Activated naive CD8-positive, alpha-beta T cell treated with anti-CD3 and anti-CD28 coated beads, Interleukin-2, amount 50 U/mL, for 24 hours (primary cell): ENCODE data around the gene CCDC68.

Source experiments
- ATAC-seq: fragments of 150-1000 bp; cut with Tn5 transposase; one replicate; pipeline ENCODE4 v1.10.0; 2021
- DNase-seq: peaks from one replicate; pipeline ENCODE4 v3.0.0; 2021
- H3K27ac Mint-ChIP-seq: one replicate; pipeline ENCODE4 v1.8.0; 2021; ENCODE audit warnings: mild to moderate bottlenecking, mixed read lengths
- H3K27me3 Mint-ChIP-seq: one replicate; pipeline ENCODE4 v1.8.0; 2021; ENCODE audit warnings: mixed read lengths
- H3K36me3 Mint-ChIP-seq: one replicate; pipeline ENCODE4 v1.8.0; 2021; ENCODE audit warnings: low read depth, mixed read lengths
- H3K4me1 Mint-ChIP-seq: one replicate; pipeline ENCODE4 v1.8.0; 2021; ENCODE audit warnings: mixed read lengths
- H3K4me3 Mint-ChIP-seq: one replicate; pipeline ENCODE4 v1.8.0; 2021; ENCODE audit warnings: mild to moderate bottlenecking, moderate library complexity, mixed read lengths
- H3K9me3 Mint-ChIP-seq: one replicate; pipeline ENCODE4 v1.8.0; 2021; ENCODE audit warnings: mixed read lengths

The CCDC68 gene

DNA sequence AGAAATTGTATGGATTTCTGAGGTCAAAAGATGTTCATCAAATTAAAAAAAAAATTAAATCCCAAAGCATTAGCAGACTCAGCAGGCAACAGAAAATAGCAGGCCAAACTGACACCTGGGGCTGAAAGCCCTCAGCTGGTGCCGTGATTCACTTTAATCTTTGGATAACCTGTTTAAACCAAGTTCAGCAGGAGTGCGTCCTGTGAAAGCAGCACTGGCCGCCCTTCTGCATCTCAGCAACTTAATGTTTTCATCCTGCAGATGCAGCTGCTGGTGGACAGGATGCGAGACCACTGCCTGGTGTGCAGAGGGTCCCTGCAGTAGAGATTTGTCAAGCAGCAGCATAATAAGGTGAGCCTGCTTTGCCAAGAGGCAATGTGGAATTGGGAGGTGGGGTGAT is 41.2 kb downstream of the CCDC68 start:
- Mint-ChIP-seq H3K4me3 (no peak overlapping the region), H3K36me3 (no peaks in the 10 kb centered on the region), H3K27me3 (peaks cover 2% of the 10 kb centered on the region), H3K27ac (no peak overlapping the region), H3K4me1 (no peaks in the 10 kb centered on the region), H3K9me3 (no peaks in the 10 kb centered on the region)
- ATAC-seq (no peak), DNase-seq (no peak)

DNA sequence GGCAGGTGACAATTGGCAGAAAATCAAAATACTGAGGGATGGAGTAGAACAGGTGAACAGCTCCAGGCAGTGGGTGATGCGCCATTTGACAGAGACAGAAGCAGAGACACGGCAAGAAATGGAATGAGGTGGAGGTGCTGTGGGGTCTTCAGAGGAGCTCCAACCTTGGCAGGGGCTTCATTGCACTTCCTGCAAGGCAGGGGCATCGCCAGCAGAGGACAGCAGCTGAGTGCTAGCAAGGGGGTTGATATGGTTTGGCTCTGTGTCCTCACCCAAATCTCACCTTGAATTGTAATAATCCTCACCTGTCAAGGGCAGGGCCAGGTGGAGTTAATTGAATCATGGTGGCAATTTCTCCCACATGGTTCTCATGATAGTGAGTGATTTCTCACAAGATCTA is 42.8 kb downstream of the CCDC68 start:
- DNase-seq (no peak), ATAC-seq (peak; percentile 15)
- H3K27ac Mint-ChIP-seq = no peak overlapping the region
- no peaks in the 10 kb centered on the region for H3K4me1 Mint-ChIP-seq
- no peak overlapping the region for H3K4me3 Mint-ChIP-seq
- H3K27me3 Mint-ChIP-seq = peaks cover 2% of the 10 kb centered on the region
- no peaks in the 10 kb centered on the region for H3K36me3 Mint-ChIP-seq
- H3K9me3 Mint-ChIP-seq = no peaks in the 10 kb centered on the region

DNA sequence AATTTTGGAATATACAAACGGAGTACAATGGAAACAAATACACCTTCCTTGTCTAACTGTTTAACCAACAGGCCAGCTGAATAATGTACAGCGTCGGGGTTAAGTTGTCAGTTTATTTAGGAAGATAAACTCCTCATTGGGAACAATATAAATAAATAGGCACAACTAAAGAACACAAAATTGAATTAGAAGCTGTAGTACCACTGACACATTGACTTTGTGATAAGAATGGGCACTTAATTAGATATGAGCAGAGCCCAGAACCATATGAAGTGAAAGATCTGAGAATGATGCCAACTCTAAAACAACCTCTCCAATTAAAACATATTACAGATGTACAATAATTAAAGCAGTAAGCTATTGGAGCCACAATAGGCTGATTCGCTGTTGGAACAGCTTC is 44.4 kb downstream of the CCDC68 start:
- Mint-ChIP-seq H3K27me3 (no peaks in the 10 kb centered on the region), H3K4me1 (no peaks in the 10 kb centered on the region), H3K4me3 (no peak overlapping the region), H3K9me3 (no peaks in the 10 kb centered on the region), H3K27ac (no peak overlapping the region), H3K36me3 (no peaks in the 10 kb centered on the region)
- ATAC-seq (no peak), DNase-seq (no peak)

DNA sequence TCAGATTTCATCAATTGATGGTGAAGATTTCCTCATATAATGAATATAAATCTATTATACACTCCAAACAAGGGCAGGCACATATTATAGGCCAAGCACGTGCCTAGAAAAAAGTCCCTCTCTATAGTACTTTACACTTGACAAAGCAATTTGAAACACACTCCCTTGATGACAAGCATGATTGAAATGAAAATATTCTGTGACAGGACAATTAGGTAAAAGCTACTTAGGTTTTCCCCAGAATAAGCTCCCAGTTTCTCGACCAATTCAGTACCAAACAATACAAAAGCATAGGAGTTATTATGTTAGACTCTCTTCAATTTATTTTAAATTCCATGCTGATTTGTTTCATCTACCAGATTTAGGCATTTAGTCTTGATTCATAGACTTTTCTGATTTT is 47.7 kb downstream of the CCDC68 start:
- H3K4me1 Mint-ChIP-seq = no peaks in the 10 kb centered on the region
- H3K9me3 Mint-ChIP-seq = no peaks in the 10 kb centered on the region
- no peak for ATAC-seq
- no peaks in the 10 kb centered on the region for H3K36me3 Mint-ChIP-seq
- no peak overlapping the region for H3K4me3 Mint-ChIP-seq
- H3K27ac Mint-ChIP-seq = no peak overlapping the region
- DNase-seq = no peak
- H3K27me3 Mint-ChIP-seq = no peaks in the 10 kb centered on the region

DNA sequence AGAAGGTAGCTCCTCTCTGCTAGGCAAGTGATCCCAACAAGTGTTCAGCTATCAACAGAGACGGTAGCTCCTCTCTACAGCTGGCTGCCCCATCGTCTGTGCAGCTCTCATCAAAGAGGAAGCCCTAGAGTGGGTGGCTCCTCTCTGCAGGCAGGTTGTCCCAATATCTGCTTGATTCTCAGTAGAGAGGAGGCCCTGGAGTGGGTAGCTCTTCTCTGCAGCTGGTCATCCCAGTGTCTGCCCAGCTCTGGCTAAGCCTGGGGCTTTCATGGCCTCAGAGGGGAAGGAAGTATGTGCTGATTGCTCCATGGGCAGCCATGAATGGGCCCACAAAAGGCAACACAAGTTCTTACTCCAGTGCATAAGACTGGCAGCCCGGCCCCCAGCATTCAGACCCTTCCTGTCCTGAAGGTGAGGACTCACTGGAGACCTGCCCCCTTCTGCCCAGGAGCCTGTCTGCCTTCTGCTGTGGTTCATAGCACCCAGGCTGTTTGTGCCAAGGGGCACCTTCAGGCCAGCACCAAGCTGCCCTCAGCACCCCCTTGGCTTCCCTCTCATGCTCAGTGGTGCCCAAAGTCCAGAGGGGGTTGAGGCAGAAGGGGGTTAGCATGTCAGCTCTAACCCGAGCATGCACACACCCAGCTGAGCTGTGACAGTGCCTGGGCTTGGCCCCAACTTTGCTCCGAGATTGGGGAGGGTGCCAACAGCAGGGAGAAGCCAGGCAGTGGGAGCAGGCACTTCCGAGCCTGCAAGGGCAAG is 48.9 kb downstream of the CCDC68 start:
- DNase-seq (no peak), ATAC-seq (no peak)
- Mint-ChIP-seq H3K36me3 (no peaks in the 10 kb centered on the region), H3K4me3 (no peak overlapping the region), H3K9me3 (no peaks in the 10 kb centered on the region), H3K27me3 (no peaks in the 10 kb centered on the region), H3K4me1 (no peaks in the 10 kb centered on the region), H3K27ac (no peak overlapping the region)

DNA sequence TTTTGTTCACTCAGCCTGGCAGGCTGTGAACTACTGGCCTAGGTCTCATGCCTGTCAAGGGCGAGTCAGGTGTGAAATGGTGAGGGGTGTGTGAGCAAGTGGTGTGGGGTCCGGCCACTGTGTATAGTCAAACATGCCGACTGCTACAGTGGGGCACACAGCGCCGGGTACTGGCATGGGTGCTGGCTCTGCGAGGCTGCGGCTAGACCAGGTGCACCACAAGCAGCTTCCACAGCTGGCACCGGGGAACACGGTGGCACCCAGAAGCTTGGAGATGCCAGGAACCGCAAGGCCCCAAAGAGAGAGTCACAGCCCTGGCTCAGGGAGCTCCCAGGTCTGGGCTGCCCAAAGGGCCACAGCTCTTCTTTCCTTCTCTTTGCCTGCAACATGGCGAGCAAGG is 49.7 kb downstream of the CCDC68 start:
- H3K36me3 Mint-ChIP-seq = no peaks in the 10 kb centered on the region

DNA sequence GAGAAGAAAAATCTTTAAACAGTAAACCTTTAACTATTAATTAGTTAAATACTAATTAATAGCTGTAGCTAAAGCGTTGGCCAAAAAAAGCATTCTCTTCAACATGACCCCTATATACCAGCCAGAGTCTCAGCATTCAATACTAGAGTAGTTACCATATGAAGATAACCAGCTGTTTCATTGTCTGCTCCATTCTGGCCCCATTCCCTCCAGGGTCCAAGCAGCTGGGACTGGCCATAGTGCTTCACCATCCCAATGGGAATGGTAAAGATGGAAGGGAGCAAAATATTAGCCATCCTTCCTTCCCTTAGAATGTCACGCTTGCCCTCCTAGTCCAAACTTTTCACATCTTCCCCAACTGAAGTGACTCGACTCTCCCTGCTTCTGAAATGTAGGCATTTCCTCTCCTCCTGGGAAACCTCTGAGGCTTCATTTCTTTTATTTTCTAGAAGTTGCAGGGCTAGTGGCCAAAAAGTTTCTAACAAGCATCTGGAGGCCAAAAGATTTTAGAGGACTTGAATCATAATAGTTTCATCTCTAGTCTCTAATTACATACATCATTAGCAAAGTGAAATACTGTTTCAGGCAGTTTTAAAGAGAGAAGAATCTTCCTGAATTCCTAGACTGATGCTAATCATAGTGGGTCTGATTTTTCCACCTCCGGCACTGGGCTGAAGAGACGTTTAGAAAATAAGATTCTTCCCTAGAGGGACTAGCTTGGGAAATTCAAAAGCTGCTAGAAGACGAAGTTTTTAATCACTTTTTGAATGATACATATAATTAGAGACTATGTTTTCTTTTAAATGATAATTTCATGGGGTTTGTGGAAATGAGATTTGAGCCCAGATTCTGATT is 52.7 kb downstream of the CCDC68 start:
- no peak for ATAC-seq
- H3K27me3 Mint-ChIP-seq = no peaks in the 10 kb centered on the region
- no peaks in the 10 kb centered on the region for H3K4me1 Mint-ChIP-seq
- H3K4me3 Mint-ChIP-seq = no peak overlapping the region
- no peaks in the 10 kb centered on the region for H3K9me3 Mint-ChIP-seq
- no peak for DNase-seq
- no peak overlapping the region for H3K27ac Mint-ChIP-seq
- H3K36me3 Mint-ChIP-seq = no peaks in the 10 kb centered on the region

More for the DNA sequence above, 49.7 kb downstream of the CCDC68 start:
- Mint-ChIP-seq H3K4me3 (no peak overlapping the region), H3K27me3 (no peaks in the 10 kb centered on the region), H3K9me3 (no peaks in the 10 kb centered on the region), H3K27ac (no peak overlapping the region), H3K4me1 (no peaks in the 10 kb centered on the region)
- ATAC-seq = no peak
- no peak for DNase-seq

DNA sequence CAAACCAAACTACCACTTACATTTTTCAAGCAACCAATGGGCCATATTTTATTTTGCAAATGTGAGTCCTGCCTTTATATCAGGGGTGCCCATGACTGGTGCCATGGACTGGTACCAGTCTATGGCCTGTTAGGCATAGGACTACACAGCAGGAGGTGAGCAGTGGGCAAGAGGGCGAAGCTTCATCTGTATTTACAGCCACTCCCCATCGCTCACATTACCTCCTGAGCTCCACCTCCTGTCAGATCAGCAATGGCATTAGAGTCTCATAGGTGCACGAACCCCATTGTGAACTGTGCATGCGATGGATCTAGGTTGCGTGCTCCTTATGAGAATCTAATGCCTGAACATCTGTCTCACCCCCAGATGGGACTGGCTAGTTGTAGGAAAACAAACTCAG is 53.6 kb downstream of the CCDC68 start:
- H3K4me1 Mint-ChIP-seq = no peaks in the 10 kb centered on the region
- H3K27me3 Mint-ChIP-seq = no peaks in the 10 kb centered on the region
- DNase-seq (no peak), ATAC-seq (no peak)
- H3K36me3 Mint-ChIP-seq = no peaks in the 10 kb centered on the region
- H3K4me3 Mint-ChIP-seq = no peak overlapping the region
- H3K9me3 Mint-ChIP-seq = no peaks in the 10 kb centered on the region
- H3K27ac Mint-ChIP-seq = no peak overlapping the region

DNA sequence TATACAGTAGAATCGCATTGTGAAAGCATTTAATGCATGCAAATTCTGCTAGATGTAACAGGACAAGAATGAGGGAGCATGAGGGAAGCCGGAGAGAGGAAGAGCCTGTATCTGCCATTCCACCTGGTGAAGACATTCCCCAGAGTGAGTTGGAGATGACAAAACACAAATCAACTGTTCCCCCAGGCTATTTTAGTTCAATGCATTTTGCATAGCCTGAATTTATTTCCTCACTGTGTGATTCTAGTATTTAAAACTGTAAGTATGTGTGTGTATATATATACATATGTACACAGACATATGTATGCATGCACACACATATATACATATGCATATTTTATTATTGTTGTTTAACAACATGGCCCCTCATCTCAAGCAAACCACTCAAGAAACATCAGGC is 54.7 kb downstream of the CCDC68 start:
- Mint-ChIP-seq H3K4me3 (no peak overlapping the region), H3K27ac (no peak overlapping the region), H3K4me1 (no peaks in the 10 kb centered on the region), H3K36me3 (no peaks in the 10 kb centered on the region), H3K9me3 (no peaks in the 10 kb centered on the region), H3K27me3 (no peaks in the 10 kb centered on the region)
- ATAC-seq (no peak), DNase-seq (no peak)

DNA sequence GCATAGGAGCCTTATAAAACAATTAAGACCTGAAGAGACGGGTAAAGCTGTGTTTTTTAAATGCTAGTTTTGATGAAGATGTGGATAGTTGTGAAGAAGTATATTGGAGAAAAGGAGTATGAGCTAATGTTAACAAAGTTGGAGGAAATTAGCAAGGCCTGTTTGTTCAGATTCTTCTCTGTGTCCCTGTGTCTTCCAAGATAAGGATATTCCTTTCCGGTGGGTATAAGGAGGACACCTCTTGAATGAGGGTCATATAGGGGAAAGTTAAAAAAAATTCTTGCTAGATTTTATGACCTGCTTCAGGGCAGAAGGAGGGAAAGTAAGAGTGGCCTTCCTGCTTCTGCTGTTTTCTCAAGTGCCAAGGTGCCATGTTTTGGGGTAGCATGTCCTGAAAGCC is 59.0 kb downstream of the CCDC68 start:
- no peaks in the 10 kb centered on the region for H3K9me3 Mint-ChIP-seq

DNA sequence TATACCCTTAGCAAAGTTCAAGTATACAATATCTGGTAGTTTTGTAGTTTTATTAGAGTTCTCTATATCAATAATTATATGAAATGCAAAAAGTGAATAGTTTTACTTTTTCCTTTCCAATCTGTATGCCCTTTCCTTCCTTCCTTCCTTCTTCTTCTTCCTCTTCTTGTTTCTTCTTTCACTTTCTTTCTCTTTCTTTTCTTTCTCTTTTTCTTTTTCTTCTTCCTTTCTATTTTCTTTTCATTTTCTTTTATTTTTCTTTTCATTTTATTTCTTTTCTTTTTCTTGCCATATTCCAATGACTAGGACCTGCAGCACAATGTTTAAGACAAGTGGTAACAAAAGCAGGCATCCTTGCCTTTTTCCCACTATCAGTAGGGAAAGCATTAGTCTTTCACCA is 59.8 kb downstream of the CCDC68 start:
- ATAC-seq (no peak), DNase-seq (no peak)
- Mint-ChIP-seq H3K27ac (no peak overlapping the region), H3K4me1 (no peaks in the 10 kb centered on the region), H3K27me3 (no peaks in the 10 kb centered on the region), H3K9me3 (no peaks in the 10 kb centered on the region), H3K36me3 (no peaks in the 10 kb centered on the region), H3K4me3 (no peak overlapping the region)

More for the DNA sequence above, 59.0 kb downstream of the CCDC68 start:
- no peak for DNase-seq
- Mint-ChIP-seq H3K27me3 (no peaks in the 10 kb centered on the region), H3K4me1 (no peaks in the 10 kb centered on the region), H3K4me3 (no peak overlapping the region), H3K36me3 (no peaks in the 10 kb centered on the region), H3K27ac (no peak overlapping the region)
- ATAC-seq = no peak

DNA sequence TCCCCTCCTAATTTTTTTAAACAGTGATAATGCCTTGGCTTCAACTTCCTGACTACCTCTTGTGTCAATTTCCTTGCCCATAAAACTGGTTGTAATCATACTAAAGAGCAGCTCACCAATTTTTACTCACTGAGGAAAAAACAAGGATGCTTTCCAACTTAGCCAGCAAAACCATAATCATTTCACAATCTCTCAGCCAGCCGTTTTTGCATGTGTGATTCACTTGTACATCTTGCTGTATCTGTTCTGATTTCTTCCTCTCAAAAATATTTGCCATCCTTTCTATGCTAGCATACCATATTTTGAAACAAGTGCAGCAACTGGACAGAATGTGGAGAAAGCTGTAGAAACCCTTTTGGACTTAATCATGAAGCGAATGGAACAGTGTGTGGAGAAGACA is 70.3 kb downstream of the CCDC68 start:
- ATAC-seq (no peak), DNase-seq (no peak)
- Mint-ChIP-seq H3K9me3 (no peaks in the 10 kb centered on the region), H3K36me3 (no peaks in the 10 kb centered on the region), H3K27ac (no peak overlapping the region), H3K27me3 (no peaks in the 10 kb centered on the region), H3K4me1 (no peaks in the 10 kb centered on the region), H3K4me3 (no peak overlapping the region)

DNA sequence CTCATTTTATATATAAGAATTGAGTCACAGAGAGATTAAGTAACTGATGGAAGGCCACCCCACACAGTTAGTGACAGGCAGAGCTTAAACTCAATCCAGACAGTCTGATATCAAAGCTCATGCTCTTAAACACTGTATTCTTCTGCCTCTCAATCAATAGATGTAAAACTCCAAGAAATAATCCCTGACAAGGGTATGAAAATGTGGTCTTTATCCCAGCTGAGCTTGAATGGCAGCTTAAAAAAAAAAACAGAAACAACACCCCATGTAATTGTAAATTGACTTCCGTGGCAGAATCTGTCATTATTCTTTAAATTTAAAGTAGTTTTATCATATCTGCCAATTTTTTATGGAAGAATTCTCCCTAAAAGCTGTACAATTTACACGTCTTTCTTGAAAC is 70.9 kb downstream of the CCDC68 start:
- Mint-ChIP-seq H3K4me1 (no peaks in the 10 kb centered on the region), H3K27me3 (no peaks in the 10 kb centered on the region), H3K9me3 (no peaks in the 10 kb centered on the region), H3K27ac (no peak overlapping the region), H3K36me3 (no peaks in the 10 kb centered on the region), H3K4me3 (no peak overlapping the region)
- DNase-seq = no peak
- no peak for ATAC-seq

DNA sequence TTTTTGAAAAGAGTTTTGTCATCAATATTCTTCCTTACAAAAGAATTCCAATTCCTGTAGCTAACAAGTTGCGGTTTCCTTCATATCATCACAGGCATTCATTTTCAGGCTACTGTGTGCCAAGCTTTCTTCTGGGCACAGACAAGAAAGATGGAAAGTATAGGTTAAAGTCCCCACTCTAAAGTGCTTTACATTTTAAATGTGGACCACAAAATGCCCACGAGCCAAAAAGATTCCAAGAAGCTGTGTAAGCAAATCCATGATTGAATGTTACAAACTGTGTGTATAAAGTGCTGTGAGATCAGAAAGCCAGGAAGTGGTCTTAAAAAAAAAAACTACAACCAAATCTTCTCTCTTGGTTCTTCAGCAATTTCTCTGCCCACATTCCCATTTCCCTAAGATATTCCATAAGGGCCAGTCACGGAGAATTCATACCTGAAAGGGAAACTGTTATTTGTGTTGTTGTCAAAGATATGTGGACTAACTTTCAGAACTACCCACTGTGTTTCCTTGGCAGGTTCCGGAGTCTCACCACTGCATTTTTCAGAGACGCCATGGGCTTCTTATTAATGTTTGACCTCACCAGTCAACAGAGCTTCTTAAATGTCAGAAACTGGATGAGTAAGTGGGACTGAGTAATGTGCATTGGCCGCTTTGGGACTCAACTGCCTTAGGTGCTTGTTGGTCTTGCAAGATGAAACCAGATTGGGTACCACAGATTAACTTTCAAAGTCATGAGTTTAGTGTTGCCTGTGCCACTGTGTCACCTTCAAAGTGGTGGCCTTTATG is 75.3 kb downstream of the CCDC68 start:
- no peak overlapping the region for H3K27ac Mint-ChIP-seq

DNA sequence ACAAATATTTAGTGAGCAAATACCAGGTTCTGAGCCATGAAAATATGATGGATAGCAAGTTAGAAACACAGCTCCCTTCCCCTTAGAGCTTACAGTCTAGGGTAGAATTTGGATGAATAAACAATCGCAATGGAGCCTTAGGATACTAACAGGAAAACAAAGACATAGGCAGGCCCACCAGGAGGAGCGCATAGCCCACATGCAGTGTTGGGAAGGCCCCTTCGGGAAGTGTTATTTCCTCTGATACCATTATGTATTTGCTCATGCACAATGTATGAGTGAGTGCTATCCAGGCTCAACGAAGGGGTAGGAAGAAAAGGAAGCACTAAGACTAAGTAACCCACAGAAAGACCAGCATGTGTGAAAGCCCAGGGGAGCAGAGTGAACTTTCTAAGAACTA is 76.9 kb downstream of the CCDC68 start:
- Mint-ChIP-seq H3K4me1 (no peaks in the 10 kb centered on the region), H3K27me3 (no peaks in the 10 kb centered on the region), H3K36me3 (no peaks in the 10 kb centered on the region), H3K4me3 (no peak overlapping the region), H3K27ac (no peak overlapping the region), H3K9me3 (no peaks in the 10 kb centered on the region)
- DNase-seq (no peak), ATAC-seq (no peak)

More for the DNA sequence above, 75.3 kb downstream of the CCDC68 start:
- DNase-seq (no peak), ATAC-seq (no peak)
- no peaks in the 10 kb centered on the region for H3K4me1 Mint-ChIP-seq
- H3K27me3 Mint-ChIP-seq = no peaks in the 10 kb centered on the region
- no peak overlapping the region for H3K4me3 Mint-ChIP-seq
- no peaks in the 10 kb centered on the region for H3K9me3 Mint-ChIP-seq
- H3K36me3 Mint-ChIP-seq = no peaks in the 10 kb centered on the region
